Fibroblast of villous mesenchyme (primary cell): ENCODE measurements around the gene VAV3. TPM values are rescaled to one million over a fixed set of nuclear protein-coding genes. Genes with fewer than 3 reads are reported as not detected.
"Not testable (repeated sequence)": the region's sequence is repeated elsewhere in the genome, so short reads cannot be mapped to it uniquely, and the experiment has no call there.

ENCODE experiments used
- DNase-seq: peaks from one replicate; pipeline ENCODE4 v3.0.0-alpha.2; 2010; ENCODE audit warnings: low read depth
- H3K4me3 ChIP-seq: 2 replicates; pipeline ENCODE4 v1.5.1; 2011; ENCODE audit warnings: low read depth, mild to moderate bottlenecking, low read length
- total RNA-seq: library from RNA; depleted of rRNA; stranded (reverse); fragments of >200 nt; gene quantifications from 2 replicates; pipeline ENCODE4 v1.2.3, GENCODE V29; 2012
- TF ChIP-seq, protein P1 (sequence below): IDR thresholded peaks from 2 replicates; pipeline ENCODE4 v1.5.1; 2012; ENCODE audit warnings: low read depth, mild to moderate bottlenecking, low read length; ENCODE audit not compliant: insufficient read depth

VAV3 gene
- total RNA-seq, 1 donor, result 0.43 TPM

DNA sequence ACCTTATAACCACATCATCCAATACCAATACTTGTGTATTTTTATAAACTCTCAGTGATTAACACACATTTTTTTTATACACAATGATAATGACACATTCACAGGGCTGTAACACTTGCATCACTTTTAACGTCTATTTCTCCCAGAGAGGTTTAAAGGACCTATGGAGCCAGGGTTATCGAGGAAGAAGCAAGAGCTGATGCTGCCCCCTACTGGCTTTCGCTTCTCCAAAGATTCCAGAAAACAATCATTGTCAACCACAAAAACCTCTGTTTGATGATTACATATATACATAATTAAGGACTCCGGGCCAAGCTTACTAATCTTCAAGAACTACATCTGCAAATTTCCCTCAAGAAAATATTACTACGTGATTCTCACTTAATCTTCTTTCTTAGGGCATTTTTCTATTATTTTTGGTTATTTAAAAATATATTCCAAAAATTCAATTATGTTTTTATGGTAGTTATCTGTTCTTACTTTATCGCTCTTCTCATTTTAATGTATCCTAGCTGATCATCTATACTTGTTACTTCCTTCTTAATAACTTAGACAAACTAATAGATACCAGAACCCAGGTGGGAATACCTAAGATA is 214.5 kb downstream of the VAV3 start:
- TF ChIP-seq, protein P1, sequence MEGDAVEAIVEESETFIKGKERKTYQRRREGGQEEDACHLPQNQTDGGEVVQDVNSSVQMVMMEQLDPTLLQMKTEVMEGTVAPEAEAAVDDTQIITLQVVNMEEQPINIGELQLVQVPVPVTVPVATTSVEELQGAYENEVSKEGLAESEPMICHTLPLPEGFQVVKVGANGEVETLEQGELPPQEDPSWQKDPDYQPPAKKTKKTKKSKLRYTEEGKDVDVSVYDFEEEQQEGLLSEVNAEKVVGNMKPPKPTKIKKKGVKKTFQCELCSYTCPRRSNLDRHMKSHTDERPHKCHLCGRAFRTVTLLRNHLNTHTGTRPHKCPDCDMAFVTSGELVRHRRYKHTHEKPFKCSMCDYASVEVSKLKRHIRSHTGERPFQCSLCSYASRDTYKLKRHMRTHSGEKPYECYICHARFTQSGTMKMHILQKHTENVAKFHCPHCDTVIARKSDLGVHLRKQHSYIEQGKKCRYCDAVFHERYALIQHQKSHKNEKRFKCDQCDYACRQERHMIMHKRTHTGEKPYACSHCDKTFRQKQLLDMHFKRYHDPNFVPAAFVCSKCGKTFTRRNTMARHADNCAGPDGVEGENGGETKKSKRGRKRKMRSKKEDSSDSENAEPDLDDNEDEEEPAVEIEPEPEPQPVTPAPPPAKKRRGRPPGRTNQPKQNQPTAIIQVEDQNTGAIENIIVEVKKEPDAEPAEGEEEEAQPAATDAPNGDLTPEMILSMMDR, result peak; percentile 68
- no peak overlapping the region for H3K4me3 ChIP-seq
- peak; percentile 60 for DNase-seq

DNA sequence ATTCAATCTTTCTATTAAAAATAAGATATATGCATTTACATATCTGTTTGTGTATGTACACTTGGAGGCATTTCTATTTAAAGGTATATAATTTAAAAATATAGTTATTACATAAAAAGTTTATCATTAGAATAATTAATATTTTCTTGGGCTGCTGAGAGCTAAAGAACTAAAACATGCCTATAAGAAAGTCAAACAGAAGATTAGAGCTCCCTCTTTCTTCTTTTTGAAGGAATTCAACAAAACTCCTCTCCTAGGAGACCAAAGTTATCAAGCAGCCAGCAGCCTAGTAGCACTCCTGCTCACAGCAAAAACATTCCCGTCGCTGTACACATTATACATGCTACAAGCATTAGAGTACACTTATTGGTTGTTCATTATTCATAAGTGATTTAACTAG is 216.4 kb downstream of the VAV3 start:
- no peak overlapping the region for H3K4me3 ChIP-seq
- TF ChIP-seq, protein P1, result peak; percentile 40
- peak; percentile 21 for DNase-seq

DNA sequence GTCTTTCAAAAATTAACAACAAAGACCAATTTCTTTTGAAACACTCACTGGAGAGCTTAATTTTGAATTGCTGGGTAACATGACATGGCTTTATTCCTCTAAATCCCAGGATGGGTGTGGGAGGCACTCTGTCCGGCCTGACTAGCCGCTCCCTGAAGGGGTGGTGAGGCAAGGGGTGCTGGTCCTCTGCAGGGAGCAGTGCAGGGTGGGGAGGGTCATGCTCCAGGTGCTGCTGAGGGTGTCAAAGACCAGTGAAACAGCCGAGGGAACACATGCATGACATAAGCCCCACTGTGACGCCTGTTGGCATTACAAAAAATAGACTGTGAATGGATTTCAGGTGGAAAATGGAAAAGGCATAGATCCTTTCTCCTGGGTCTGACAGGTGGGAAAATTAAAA is 223.7 kb downstream of the VAV3 start:
- no peak for DNase-seq

DNA sequence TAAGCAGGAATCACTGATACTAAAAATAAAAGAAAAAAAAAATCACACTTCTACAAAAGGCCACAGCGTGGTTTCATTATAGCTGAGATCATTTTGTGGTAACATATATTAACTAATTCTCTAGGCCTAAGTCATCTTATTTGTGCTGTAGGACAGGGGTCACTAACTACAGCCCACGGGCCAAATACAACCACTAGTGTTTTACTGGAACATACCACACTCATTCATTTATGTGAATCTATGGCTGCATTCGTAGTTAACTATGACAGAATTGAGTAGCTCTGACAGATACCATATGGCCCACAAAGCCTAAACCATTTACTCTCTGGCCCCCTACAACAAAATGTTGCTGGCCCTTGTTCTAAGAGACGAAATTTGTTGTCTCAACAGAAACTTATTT is 224.4 kb downstream of the VAV3 start:
- DNase-seq, result peak; percentile 6
- TF ChIP-seq, protein P1, result no peak
- H3K4me3 ChIP-seq, result no peak overlapping the region

More for the DNA sequence above, 223.7 kb downstream of the VAV3 start:
- TF ChIP-seq, protein P1, result no peak
- H3K4me3 ChIP-seq, result no peak overlapping the region

DNA sequence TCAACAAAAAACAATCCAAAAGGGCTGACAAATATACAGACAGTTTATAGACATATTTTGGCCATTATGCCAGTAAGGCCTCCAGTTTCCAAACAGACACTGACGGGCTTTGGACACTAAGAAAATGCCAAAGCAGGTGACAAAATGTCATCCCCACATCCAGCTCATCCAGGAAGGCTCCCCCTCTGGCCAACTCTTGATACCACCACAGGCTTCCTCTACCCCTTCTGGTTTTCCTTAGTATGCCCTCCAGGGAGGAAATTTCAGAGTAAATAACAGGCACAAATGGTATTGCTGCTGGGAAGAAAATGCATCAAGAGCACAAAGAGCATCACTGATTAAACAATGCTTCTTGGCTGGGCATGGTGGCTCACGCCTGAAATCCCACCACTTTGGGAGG is 225.3 kb downstream of the VAV3 start:
- H3K4me3 ChIP-seq, result no peak overlapping the region
- DNase-seq, result no peak
- TF ChIP-seq, protein P1, result no peak

DNA sequence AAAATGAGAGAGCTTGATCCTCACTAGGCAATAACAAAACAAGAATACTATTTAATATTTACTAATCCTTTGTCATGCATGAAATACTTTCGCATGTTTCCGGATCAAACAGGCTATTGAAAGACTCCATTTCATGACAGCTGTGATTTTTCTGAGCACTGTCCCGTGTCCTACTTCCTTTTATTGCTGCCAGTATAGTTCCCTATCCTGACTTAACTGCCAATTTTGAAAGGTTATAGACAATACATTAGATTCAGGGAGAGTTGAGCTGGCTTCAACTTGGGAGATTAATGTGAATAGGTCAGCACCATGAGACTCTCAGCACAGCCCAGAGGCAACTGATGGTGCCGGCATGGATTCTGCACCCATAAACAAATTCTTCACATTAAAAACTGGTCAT is 225.8 kb downstream of the VAV3 start:
- no peak overlapping the region for H3K4me3 ChIP-seq
- no peak for DNase-seq
- TF ChIP-seq, protein P1, result no peak

DNA sequence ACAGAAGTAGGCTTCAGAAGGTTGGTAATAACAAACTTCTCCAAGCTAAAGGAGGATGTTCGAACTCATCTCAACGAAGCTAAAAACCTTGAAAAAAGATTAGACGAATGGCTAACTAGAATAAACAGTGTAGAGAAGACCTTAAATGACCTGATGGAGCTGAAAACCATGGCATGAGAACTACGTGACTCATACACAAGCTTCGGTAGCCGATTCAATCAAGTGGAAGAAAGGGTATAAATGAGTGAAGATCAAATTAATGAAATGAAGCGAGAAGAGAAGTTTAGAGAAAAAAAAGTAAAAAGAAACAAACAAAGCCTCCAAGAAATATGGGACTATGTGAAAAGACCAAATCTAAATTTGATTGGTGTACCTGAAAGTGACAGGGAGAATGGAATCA is 231.6 kb downstream of the VAV3 start:
- H3K4me3 ChIP-seq, DNase-seq: not testable (repeated sequence)
